HepG2 (cell line): Measurements from ENCODE around the gene HOXB6. TPM values are rescaled to one million over a fixed set of nuclear protein-coding genes. Genes with fewer than 3 reads are reported as not detected.

Experiments
- ATAC-seq: fragments of 200-7000 bp; cut with Tn5 transposase; 3 replicates; pipeline ENCODE4 v1.9.1; 2020; ENCODE audit warnings: mild to moderate bottlenecking, moderate library complexity
- BruUV-seq: library from RNA; stranded (reverse); fragments of 400-500 nt; replicated peaks from 2 replicates; lab custom pipeline; 2021; lab: Mats Ljungman, UMichigan
- CTCF ChIA-PET: fragments of 300-600 bp; formaldehyde crosslinking; extraction: SDS; loops from one replicate; lab custom pipeline; 2021; ENCODE audit warnings: low total read pairs, inconsistent platforms, low intra/inter-chr PET ratio; lab: Yijun Ruan, JAX
- POLR2A ChIA-PET: fragments of 350-600 bp; sonication (Branson Sonifier 250); formaldehyde crosslinking; loops from one replicate; lab custom pipeline; 2020; ENCODE audit warnings: antibody characterized with exemption, inconsistent platforms; lab: Yijun Ruan, JAX
- DNase-seq: peaks from one replicate; pipeline ENCODE4 v3.0.0-alpha.2; 2015; ENCODE audit warnings: low spot score
- FAIRE-seq: peaks from 3 replicates; lab custom pipeline; 2011; peaks lifted over from hg19 to GRCh38; lab: Jason Lieb, UNC
- H2AFZ ChIP-seq: one replicate; pipeline ENCODE4 v1.6.1; 2011; ENCODE audit warnings: low read length, inconsistent platforms
- H3K27ac ChIP-seq: fragments of 300-600 bp; 3 replicates; pipeline ENCODE4 v1.8.0; 2011; ENCODE audit warnings: mixed run types, mild to moderate bottlenecking, mixed read lengths, low read length, inconsistent platforms; ENCODE audit not compliant: insufficient read depth; ENCODE audit errors: extremely low read length
- H3K27me3 ChIP-seq, 2 experiments: fragments of 200-600 bp in 1 of 2; 2 replicates in 1 of 2; 3 replicates in 1 of 2; pipeline versions ENCODE4 v1.6.0 to v1.8.0; 2011; ENCODE audit warnings: low read length in 2 of 2, mild to moderate bottlenecking in 2 of 2, moderate library complexity in 2 of 2, inconsistent platforms in 1 of 2; ENCODE audit not compliant: insufficient read depth in 2 of 2, control insufficient read depth in 1 of 2
- H3K36me3 ChIP-seq, 2 experiments: fragments of 200-600 bp in 1 of 2; replicated peaks in 1 of 2; 2 replicates in 1 of 2; 3 replicates in 1 of 2; pipeline versions ENCODE4 v1.5.1 to v1.8.0; 2011; ENCODE audit warnings: low read length in 2 of 2, inconsistent platforms in 1 of 2; ENCODE audit not compliant: insufficient read depth in 2 of 2, control insufficient read depth in 1 of 2
- H3K4me1 ChIP-seq: 2 replicates; pipeline ENCODE4 v1.5.1; 2012; ENCODE audit warnings: low read length, inconsistent platforms; ENCODE audit not compliant: insufficient read depth
- H3K4me2 ChIP-seq: 2 replicates; pipeline ENCODE4 v1.6.0; 2011; ENCODE audit warnings: low read depth, low read length, inconsistent platforms
- H3K4me3 ChIP-seq, 3 experiments: fragments of 200-600 bp in 1 of 3; sonication (generic), shearing (Covaris generic) in 1 of 3; replicated peaks in 1 of 3; 2 replicates each; pipeline ENCODE4 v1.5.1; 2011 to 2016; ENCODE audit warnings: low read length in 3 of 3, inconsistent platforms in 2 of 3, low read depth in 2 of 3, mild to moderate bottlenecking in 2 of 3, control low read depth in 1 of 3, mixed read lengths in 1 of 3; ENCODE audit not compliant: insufficient read depth in 1 of 3
- H3K79me2 ChIP-seq: one replicate; pipeline ENCODE4 v1.6.1; 2011; ENCODE audit warnings: low read length, inconsistent platforms; ENCODE audit not compliant: insufficient read depth
- H3K9ac ChIP-seq: 2 replicates; pipeline ENCODE4 v1.6.0; 2011; ENCODE audit warnings: mild to moderate bottlenecking, low read depth, low read length, inconsistent platforms; ENCODE audit not compliant: insufficient read depth
- H3K9me3 ChIP-seq: 2 replicates; pipeline ENCODE4 v1.5.1; 2012; ENCODE audit warnings: mild to moderate bottlenecking, low read length
- H4K20me1 ChIP-seq: 2 replicates; pipeline ENCODE4 v1.6.0; 2011; ENCODE audit warnings: inconsistent platforms, mild to moderate bottlenecking, low read length, moderate library complexity; ENCODE audit not compliant: insufficient read depth
- ARID2 ChIP-seq: sonication (generic); formaldehyde crosslinking; IDR thresholded peaks from 2 replicates; pipeline ENCODE4 v1.8.1; 2022; ENCODE audit warnings: mild to moderate bottlenecking, missing genetic modification reagents, borderline replicate concordance
- ELF3 ChIP-seq: IDR thresholded peaks from 2 replicates; pipeline ENCODE4 v1.6.1; 2016; ENCODE audit warnings: missing genetic modification reagents, missing compliant biosample characterization
- HOXA7 ChIP-seq: sonication (generic); formaldehyde crosslinking; IDR thresholded peaks from 2 replicates; pipeline ENCODE4 v1.8.1; 2022; ENCODE audit warnings: mild to moderate bottlenecking, missing genetic modification reagents, moderate library complexity
- KDM6A ChIP-seq: IDR thresholded peaks from 2 replicates; pipeline ENCODE4 v1.6.1; 2016; ENCODE audit warnings: low read depth
- MXD4 ChIP-seq: IDR thresholded peaks from 2 replicates; pipeline ENCODE4 v1.6.1; 2016; ENCODE audit warnings: mild to moderate bottlenecking, missing biosample characterization, missing genetic modification reagents
- NFATC3 ChIP-seq: sonication (generic); formaldehyde crosslinking; IDR thresholded peaks from 2 replicates; pipeline ENCODE4 v1.5.1; 2020; ENCODE audit warnings: mild to moderate bottlenecking, missing genetic modification reagents
- NFKBIZ ChIP-seq: IDR thresholded peaks from 2 replicates; pipeline ENCODE4 v1.6.1; 2018; ENCODE audit warnings: missing genetic modification reagents, missing compliant biosample characterization
- NR3C1 ChIP-seq: sonication (generic); formaldehyde crosslinking; IDR thresholded peaks from 2 replicates; pipeline ENCODE4 v1.4.0; 2020; ENCODE audit warnings: missing genetic modification reagents
- SIN3B ChIP-seq: fragments of 150-350 bp; IDR thresholded peaks from 2 replicates; pipeline ENCODE4 v1.6.1; 2014; ENCODE audit warnings: low read length
- ZFP1 ChIP-seq: IDR thresholded peaks from 2 replicates; pipeline ENCODE4 v1.6.1; 2016
- ZHX1 ChIP-seq: sonication (generic); formaldehyde crosslinking; IDR thresholded peaks from 2 replicates; pipeline ENCODE4 v1.8.1; 2022; ENCODE audit warnings: low read depth, mild to moderate bottlenecking, missing genetic modification reagents
- ZNF720 ChIP-seq: sonication (generic); formaldehyde crosslinking; IDR thresholded peaks from 2 replicates; pipeline ENCODE4 v1.4.0; 2020; ENCODE audit warnings: missing genetic modification reagents
- WGBS: methylation state at CpG from one replicate; pipeline ENCODE4 v1.1.6; 2017; ENCODE audit warnings: low lambda C conversion rate; 5-methylcytosine and 5-hydroxymethylcytosine counted together
- in situ Hi-C: cut with HindIII; loops from 2 replicates; pipeline ENCODE4 v1.10.0; 2017; ENCODE audit warnings: low pct_unique_long_range_greater_than_20kb; ENCODE audit not compliant: extremely low pct_ligation_motif_present
- intact Hi-C: fragments of 100-400 bp; cut with micrococcal nuclease; formaldehyde crosslinking; loops from one replicate; pipeline ENCODE4 v1.10.0; 2022; ENCODE audit not compliant: unreplicated experiment
- polyA plus RNA-seq, 8 experiments: library from polyadenylated mRNA; depleted of rRNA in 3 of 8; stranded (reverse) in 7 of 8; unstranded in 1 of 8; fragments of >200 nt; fragmentation: Illumina TruSeq in 4 of 8; extraction: Trizol in 4 of 8; gene quantifications; 2 replicates each; pipeline versions ENCODE4 v1.2.1 to v1.2.3, GENCODE V29; 2011 to 2016; ENCODE audit warnings: low read depth in 4 of 8, missing spikeins in 1 of 8, mixed read lengths in 1 of 8; ENCODE audit not compliant: insufficient read depth in 1 of 8
- total RNA-seq, 5 experiments: library from RNA; depleted of rRNA; stranded (reverse); fragments of >200 nt; fragmentation: Illumina TruSeq; extraction: Trizol; gene quantifications; 2 replicates each; pipeline ENCODE4 v1.2.3, GENCODE V29; 2016; ENCODE audit warnings: low read depth in 1 of 5
- TF ChIP-seq, protein P1 (sequence below): IDR thresholded peaks from 2 replicates; pipeline ENCODE4 v1.6.1; 2016; ENCODE audit warnings: mild to moderate bottlenecking, missing biosample characterization, missing genetic modification reagents

The HOXB6 gene
- total and polyA plus RNA-seq, 2 of the 13 experiments (the other 11 are each of a cell fraction or from before 2014, with no cell fraction given), result not detected

DNA sequence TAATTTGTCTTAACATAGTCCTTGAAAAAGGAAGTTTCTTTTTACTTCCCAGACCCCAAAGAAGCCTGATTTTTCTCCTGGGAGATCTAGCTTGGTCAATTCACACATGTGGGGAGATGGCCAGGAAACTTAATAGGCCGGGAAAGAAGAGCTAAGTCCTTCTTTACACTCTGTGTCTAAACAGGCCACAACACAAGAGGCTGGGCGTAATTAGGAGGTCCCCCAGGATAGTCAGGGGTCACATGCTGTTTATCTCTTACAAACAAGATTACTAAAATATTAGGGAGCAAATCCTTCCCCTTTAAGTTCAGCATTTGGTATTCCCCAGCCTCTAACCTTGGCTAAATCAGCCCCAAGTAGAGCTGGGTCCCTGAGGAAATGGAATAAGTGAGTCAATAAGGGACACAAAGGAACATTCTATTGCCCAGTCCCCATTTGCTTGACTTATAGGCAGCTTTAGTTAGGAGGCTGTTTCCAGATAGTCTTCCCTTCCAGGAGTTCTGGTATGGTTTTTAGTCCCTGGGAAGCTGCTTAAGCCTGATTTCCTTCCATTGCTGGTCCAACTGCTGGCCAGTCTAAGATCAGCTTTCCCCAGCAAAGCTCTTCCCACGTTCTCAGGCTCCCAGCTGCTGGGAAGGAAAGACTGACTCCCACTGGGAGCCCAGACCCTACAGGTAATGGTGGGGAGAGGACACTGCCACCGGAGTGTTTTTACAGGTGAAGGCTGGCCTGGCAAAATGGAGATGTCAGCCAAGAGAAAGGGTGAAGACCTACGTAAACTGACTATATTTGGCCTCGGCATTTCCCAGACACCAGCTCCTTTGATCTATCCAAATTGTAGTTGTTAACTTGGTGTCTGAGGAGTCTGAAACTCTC lies 35.4 kb upstream of the HOXB6 start:
- DNase-seq, result no peak
- Histone ChIP-seq H3K4me3 (no peak overlapping the region), H3K27ac (no peak overlapping the region), H4K20me1 (no peaks in the 10 kb centered on the region), H3K9ac (no peak overlapping the region), H3K4me1 (0 out of 2 replicates have a peak, but pooled peaks cover 4% of the 10 kb centered on the region), H3K36me3 (no peaks in the 10 kb centered on the region), H3K4me2 (no peak overlapping the region), H3K27me3 (peaks cover 22 to 97% of the 10 kb centered on the region in 2 experiments), H3K79me2 (no peaks in the 10 kb centered on the region), H2AFZ (no peak overlapping the region), H3K9me3 (no peaks in the 10 kb centered on the region)
- ChIA-PET CTCF (no interaction called here), POLR2A (no interaction called here)
- in situ Hi-C loops, result no loop called here
- ATAC-seq, result no peak
- BruUV-seq, result no TSS peak
- TF ChIP-seq KDM6A (CRISPR knock-in tag), result no peak
- TF ChIP-seq HOXA7, result no peak
- no peak for TF ChIP-seq NR3C1 (CRISPR knock-in tag)
- TF ChIP-seq NFKBIZ (CRISPR knock-in tag), result no peak
- TF ChIP-seq, protein P1, sequence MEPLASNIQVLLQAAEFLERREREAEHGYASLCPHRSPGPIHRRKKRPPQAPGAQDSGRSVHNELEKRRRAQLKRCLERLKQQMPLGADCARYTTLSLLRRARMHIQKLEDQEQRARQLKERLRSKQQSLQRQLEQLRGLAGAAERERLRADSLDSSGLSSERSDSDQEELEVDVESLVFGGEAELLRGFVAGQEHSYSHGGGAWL (CRISPR knock-in tag), result no peak
- TF ChIP-seq MXD4, result no peak
- no peak for TF ChIP-seq ARID2 (CRISPR knock-in tag)
- no peak for TF ChIP-seq NFATC3 (CRISPR knock-in tag)
- TF ChIP-seq ZNF720 (CRISPR knock-in tag), result no peak
- TF ChIP-seq ELF3 (CRISPR knock-in tag), result no peak
- no peak for TF ChIP-seq ZFP1 (CRISPR knock-in tag)
- no peak for TF ChIP-seq SIN3B
- TF ChIP-seq ZHX1 (CRISPR knock-in tag), result no peak
- WGBS, result 11% methylated on average over 6 of the region's 6 CpGs
- no peak for FAIRE-seq
- intact Hi-C loops, result no loop called here
